GM13977 (cell line): ENCODE data around the gene FCHO1.
"Not testable (repeated sequence)": the region's sequence is repeated elsewhere in the genome, so short reads cannot be mapped to it uniquely, and the experiment has no call there.

ENCODE experiments used
- DNase-seq: peaks from one replicate; pipeline ENCODE4 v3.0.0; 2012; ENCODE audit warnings: low spot score
- CTCF ChIP-seq: IDR thresholded peaks from 2 replicates; pipeline ENCODE4 v1.5.1; 2012; ENCODE audit warnings: mild to moderate bottlenecking, control low read depth; ENCODE audit not compliant: insufficient read depth; ENCODE audit errors: extremely low read depth, missing control alignments
- in situ Hi-C: fragments of 300-500 bp; cut with MboI; formaldehyde crosslinking; loops from one replicate; pipeline ENCODE4 v1.12.0; 2022; ENCODE audit warnings: low sequenced_read_pairs, low pct_unique_long_range_greater_than_20kb, mixed read lengths, inconsistent platforms; ENCODE audit not compliant: unreplicated experiment

The FCHO1 gene

DNA sequence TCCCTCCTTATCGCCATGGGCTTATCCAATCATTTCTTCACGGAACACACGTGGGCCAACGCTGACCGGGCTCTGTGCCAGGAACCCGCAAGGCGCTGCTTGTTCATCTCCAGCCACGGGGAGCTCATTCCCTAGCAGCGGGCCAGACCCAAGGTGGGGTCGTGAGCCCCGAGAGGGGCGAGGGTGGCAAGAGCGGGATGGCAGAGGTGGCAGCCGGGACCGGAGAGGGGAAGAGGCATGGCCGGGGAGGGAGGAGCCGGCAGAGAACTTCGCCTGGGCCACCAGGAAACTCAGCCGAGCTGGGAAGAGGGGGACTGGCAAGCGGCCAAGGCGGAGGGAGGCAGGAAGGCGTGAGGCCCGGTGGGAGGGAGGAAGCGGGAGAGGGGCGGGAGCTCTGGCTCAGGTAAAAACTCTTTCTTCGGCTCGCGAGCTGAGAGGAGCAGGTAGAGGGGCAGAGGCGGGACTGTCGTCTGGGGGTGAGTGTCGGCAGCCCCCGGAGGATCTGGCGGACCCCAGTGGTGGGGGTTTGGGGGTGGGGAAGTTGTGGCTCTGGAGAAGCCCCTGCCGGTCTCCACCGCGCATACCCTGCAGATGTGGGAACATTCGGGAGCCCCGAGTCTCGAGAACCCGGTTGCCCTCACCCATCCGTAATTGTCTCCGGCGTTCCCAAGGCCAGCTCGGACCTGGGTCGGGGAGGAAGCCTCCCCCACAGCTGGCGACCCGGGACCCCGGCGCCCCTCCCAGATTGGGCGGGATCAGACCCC lies 43.6 kb downstream of the FCHO1 start, which contains the start of gene B3GNT3:
Gene B3GNT3, plus strand, starts transcription at position 408 of the 764 bp plus-strand sequence. CDS start 12,670 bp downstream, outside the sequence.
- in situ Hi-C loops: no loop called here
- no peak for DNase-seq

DNA sequence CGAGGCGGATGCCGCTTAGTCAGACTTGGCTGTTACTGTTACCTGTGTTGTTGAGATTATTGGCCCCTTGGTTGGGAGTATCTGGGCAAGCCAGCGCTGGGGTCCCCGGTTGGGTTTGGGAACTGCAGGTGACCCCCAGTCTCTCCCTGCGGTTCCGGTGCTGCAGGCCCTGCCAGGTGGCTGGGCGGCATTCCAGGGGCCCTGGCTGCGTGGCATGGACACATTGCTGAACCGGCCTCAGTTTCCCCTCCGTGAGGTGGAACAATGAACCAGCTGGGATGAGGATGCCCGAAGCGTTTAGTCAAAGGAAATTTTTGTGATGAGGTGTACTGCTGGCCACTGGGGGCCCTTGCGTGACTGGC lies 44.2 kb downstream of the FCHO1 start:
- in situ Hi-C loops: no loop called here

More for the DNA sequence above, 43.6 kb downstream of the FCHO1 start, which contains the start of gene B3GNT3:
- TF ChIP-seq CTCF: no peak

GRCh38 chr19:17796013-17796837 lies 44.9 kb downstream of the FCHO1 start:
- no peak for DNase-seq
- TF ChIP-seq CTCF: no peak
- in situ Hi-C loops: no loop called here

More for the DNA sequence above, 44.2 kb downstream of the FCHO1 start:
- no peak for TF ChIP-seq CTCF
- no peak for DNase-seq

DNA sequence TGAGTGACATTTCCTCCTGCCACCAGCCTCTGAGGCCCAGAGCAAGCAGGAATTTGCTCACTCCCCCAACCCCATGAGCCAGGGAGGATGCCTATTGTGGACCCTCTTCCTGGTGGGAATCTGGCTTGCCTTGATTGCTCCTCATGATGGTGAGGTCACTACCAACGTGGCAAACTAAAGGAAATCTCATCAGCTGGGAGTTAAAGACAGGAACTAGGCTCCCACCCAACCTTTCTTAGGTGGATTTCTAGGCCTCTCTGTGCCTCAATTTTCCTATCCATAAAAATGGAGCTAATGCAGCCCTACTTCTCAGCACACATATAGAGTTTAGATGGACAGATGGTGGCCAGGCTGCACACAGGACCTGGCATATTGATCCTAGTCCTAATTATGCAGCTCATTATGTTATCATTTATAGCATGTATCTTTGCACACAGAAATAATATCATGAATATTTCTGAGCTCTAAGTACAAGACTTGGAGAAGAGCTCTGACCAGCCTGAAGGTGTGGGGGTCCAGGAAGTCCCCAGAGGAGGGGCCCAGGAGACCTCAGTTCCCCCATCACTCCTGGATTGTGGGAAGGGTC lies 45.7 kb downstream of the FCHO1 start:
- in situ Hi-C loops: no loop called here
- DNase-seq: no peak
- no peak for TF ChIP-seq CTCF

- TF ChIP-seq CTCF: no peak
- in situ Hi-C loops: no loop called here
- no peak for DNase-seq
Measured at GRCh38 chr19:17797424-17798201, 46.3 kb downstream of the FCHO1 start.

- in situ Hi-C loops, DNase-seq: not testable (repeated sequence)
Measured at GRCh38 chr19:17798599-17798998, 47.3 kb downstream of the FCHO1 start.
